Heart left ventricle (tissue), 16 donors: ENCODE data around the gene CLIC6. TPM values are rescaled to one million over a fixed set of nuclear protein-coding genes. Genes with fewer than 3 reads are reported as not detected.

ENCODE experiments used
- ATAC-seq, 4 donors: fragments of 200-7000 bp; cut with Tn5 transposase; one replicate each; pipeline ENCODE4 v1.9.1; 2020 to 2022; ENCODE audit warnings: moderate library complexity in 4 of 4, mild to moderate bottlenecking in 3 of 4, moderate number of reproducible peaks in 1 of 4
- DNase-seq, 5 donors: peaks; one replicate each; pipeline ENCODE4 v3.0.0-alpha.2; 2020
- H3K27ac ChIP-seq, 12 donors: fragments of 200-600 bp; sonication (generic) in 4 of 12; one replicate each; pipeline versions ENCODE4 v1.5.0 to v1.8.0; 2016 to 2022; ENCODE audit warnings: mild to moderate bottlenecking in 2 of 12
- H3K27me3 ChIP-seq, 9 donors: fragments of 200-600 bp; sonication (generic) in 2 of 9; one replicate each; pipeline versions ENCODE4 v1.5.1 to v1.8.0; 2016 to 2022; ENCODE audit warnings: mild to moderate bottlenecking in 3 of 9
- H3K36me3 ChIP-seq, 9 donors: fragments of 200-600 bp; sonication (generic) in 2 of 9; one replicate each; pipeline versions ENCODE4 v1.5.0 to v1.8.0; 2018 to 2022; ENCODE audit warnings: mild to moderate bottlenecking in 2 of 9
- H3K4me1 ChIP-seq, 12 donors: fragments of 200-600 bp; sonication (generic) in 4 of 12; one replicate each; pipeline versions ENCODE4 v1.5.0 to v1.8.0; 2016 to 2022; ENCODE audit warnings: mild to moderate bottlenecking in 3 of 12
- H3K4me3 ChIP-seq, 12 donors: fragments of 200-600 bp; sonication (generic) in 4 of 12; one replicate each; pipeline versions ENCODE4 v1.5.0 to v1.8.0; 2017 to 2022; ENCODE audit warnings: mild to moderate bottlenecking in 9 of 12, moderate library complexity in 4 of 12
- H3K9me3 ChIP-seq, 12 donors: fragments of 200-600 bp; sonication (generic) in 4 of 12; one replicate each; pipeline versions ENCODE4 v1.5.0 to v1.8.0; 2016 to 2022; ENCODE audit warnings: mild to moderate bottlenecking in 1 of 12
- POLR2A ChIP-seq, 2 donors: fragments of 450-650 bp; IDR thresholded peaks; one replicate each; pipeline ENCODE4 v1.6.1; 2017; ENCODE audit warnings: antibody characterized with exemption in 2 of 2, mild to moderate bottlenecking in 2 of 2, moderate library complexity in 2 of 2
- WGBS, 4 donors: extraction: QIAGEN DNeasy Blood & Tissue Kit in 2 of 4; methylation state at CpG; one replicate each; pipeline versions ENCODE4 v1.1.5 to v1.1.7; 2013 to 2018; 5-methylcytosine and 5-hydroxymethylcytosine counted together
- intact Hi-C, 10 donors: fragments of 100-400 bp; cut with DNase I; formaldehyde crosslinking; loops; one replicate each; pipeline versions ENCODE4 v1.11.1 to v1.14.2; 2022
- polyA plus RNA-seq, 2 donors: library from polyadenylated mRNA; stranded (reverse); fragments of 200-250 nt; gene quantifications; one replicate each; pipeline ENCODE4 v1.2.3, GENCODE V29; 2013
- total RNA-seq, 9 donors: library from RNA; depleted of rRNA in 2 of 9; stranded (reverse); fragments of >200 nt in 2 of 9; fragmentation: NEBNext Ultra II Directional in 3 of 9; extraction: Animal tissue kit (Norgen Biotek cat#: 25700) in 3 of 9; gene quantifications; one replicate each; pipeline versions ENCODE4 v1.1.0 to v1.2.4, GENCODE V29; 2016 to 2023
- TF ChIP-seq, protein P1 (sequence below), 12 donors: fragments of 200-600 bp; sonication (generic) in 4 of 12; IDR thresholded peaks; one replicate each; pipeline versions ENCODE4 v1.5.0 to v1.8.0; 2018 to 2022; ENCODE audit warnings: antibody characterized with exemption in 12 of 12, mild to moderate bottlenecking in 5 of 12
- donor health status: ischemic (EF 13 %, LVEDD 7.1; RV severe dilation, severe dysfunction).
- donor health status: healthy with polysubstance abuse.
- donor health status: DM: no; HTN: yes; CAD: no.
- donor health status: DM: no; HTN: no; CAD: no.
- donor health status: ischemic (EF 25% LVEDD 6.9; RV normal size, moderate dysfunction).
- donor health status: ischemic (EF 25% LVEDD 5.7; RV mildly dilated, moderate dysfunction).
- donor health status: healthy.
- donor health status: DM: yes; HTN: yes; CAD: no.
- donor health status: ischemic (EF 35%, LVEDD 5.7; RV mildly dilated, moderate dysfunction).
- donor health status: nonischemic (EF 11% LVEDD 7.7; RV severe dilation, severe dysfunction).
- donor health status: DM: yes; HTN: yes; CAD: no.
- donor health status: PGD.
- donor health status: ischemic (EF 29% LVEDD 5.4; RV normal size, mild dysfunction).
- donor health status: nonischemic (EF 23%, LVEDD 6.1; RV moderate dilation, normal function).

The CLIC6 gene
- total and polyA plus RNA-seq, 11 donors, result 2.6 to 15.7 (median 7.5) TPM

DNA sequence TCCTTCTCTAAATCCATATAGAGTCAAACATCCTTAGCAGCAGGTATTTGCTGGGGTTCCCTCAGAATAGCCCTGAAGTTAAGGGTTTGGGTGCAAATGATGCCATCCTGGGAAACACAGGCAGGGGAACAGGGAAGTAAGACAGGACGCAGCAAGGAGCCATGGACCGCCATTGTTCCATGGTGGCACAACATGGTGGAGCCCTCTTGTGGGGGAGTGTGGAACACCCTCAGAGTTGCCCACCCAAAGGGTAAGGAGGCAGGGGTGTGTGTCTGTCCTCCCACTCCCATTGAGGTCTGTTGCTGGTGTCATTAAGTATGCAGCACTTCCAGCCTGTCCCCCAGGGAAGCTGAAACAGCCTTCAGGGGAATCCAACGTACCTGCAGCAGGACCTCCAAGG lies 33.5 kb upstream of the CLIC6 start:
- intact Hi-C loops, result no loop called here
- Histone ChIP-seq H3K4me1 (peaks cover 0 to 7% (median 0%) of the 10 kb centered on the region in 12 donors), H3K27me3 (peaks cover 0 to 10% (median 0%) of the 10 kb centered on the region in 9 donors), H3K27ac (no peak overlapping the region), H3K4me3 (no peak overlapping the region), H3K9me3 (no peaks in the 10 kb centered on the region), H3K36me3 (no peaks in the 10 kb centered on the region)
- ATAC-seq (no peak), DNase-seq (no peak)
- TF ChIP-seq, protein P1, sequence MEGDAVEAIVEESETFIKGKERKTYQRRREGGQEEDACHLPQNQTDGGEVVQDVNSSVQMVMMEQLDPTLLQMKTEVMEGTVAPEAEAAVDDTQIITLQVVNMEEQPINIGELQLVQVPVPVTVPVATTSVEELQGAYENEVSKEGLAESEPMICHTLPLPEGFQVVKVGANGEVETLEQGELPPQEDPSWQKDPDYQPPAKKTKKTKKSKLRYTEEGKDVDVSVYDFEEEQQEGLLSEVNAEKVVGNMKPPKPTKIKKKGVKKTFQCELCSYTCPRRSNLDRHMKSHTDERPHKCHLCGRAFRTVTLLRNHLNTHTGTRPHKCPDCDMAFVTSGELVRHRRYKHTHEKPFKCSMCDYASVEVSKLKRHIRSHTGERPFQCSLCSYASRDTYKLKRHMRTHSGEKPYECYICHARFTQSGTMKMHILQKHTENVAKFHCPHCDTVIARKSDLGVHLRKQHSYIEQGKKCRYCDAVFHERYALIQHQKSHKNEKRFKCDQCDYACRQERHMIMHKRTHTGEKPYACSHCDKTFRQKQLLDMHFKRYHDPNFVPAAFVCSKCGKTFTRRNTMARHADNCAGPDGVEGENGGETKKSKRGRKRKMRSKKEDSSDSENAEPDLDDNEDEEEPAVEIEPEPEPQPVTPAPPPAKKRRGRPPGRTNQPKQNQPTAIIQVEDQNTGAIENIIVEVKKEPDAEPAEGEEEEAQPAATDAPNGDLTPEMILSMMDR (IDR thresholded peaks at IDR 0.05), result peak in 7 of 12 donors; percentile 5 to 36 (median 30)
- no peak for TF ChIP-seq POLR2A (IDR thresholded peaks at IDR 0.05)
- 66 to 78% (median 72%) methylated on average over 3 of the region's 3 CpGs for WGBS, 4 donors

DNA sequence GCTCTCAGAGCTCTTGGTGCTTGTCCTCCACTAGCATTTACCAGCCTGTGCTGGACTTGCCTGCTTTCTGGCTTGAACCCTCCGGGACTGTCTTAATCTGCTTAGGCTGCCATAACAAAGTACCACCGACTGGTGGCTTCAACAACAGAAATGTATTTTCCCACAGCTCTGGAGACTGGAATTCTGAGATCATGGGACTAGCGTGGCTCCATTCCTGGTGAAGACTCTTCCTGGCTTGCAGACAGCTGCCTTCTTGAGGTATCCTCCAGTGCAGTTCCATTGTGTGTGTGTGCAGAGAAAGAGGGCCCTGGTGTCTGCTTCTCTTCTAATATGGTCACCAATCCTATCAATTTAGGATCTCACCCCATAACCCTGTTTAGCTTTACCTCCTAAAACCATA lies 31.8 kb upstream of the CLIC6 start:
- Histone ChIP-seq H3K36me3 (no peaks in the 10 kb centered on the region), H3K9me3 (no peaks in the 10 kb centered on the region), H3K27me3 (peaks cover 0 to 10% (median 0%) of the 10 kb centered on the region in 9 donors), H3K4me3 (no peak overlapping the region), H3K4me1 (peaks cover 0 to 16% (median 0%) of the 10 kb centered on the region in 12 donors), H3K27ac (no peak overlapping the region)
- TF ChIP-seq POLR2A (IDR thresholded peaks at IDR 0.05), result no peak
- TF ChIP-seq, protein P1 (IDR thresholded peaks at IDR 0.05), result no peak
- ATAC-seq (no peak), DNase-seq (no peak)
- WGBS, 4 donors, result 71 to 94% (median 75%) methylated on average over 3 of the region's 3 CpGs
- intact Hi-C loops, result no loop called here

DNA sequence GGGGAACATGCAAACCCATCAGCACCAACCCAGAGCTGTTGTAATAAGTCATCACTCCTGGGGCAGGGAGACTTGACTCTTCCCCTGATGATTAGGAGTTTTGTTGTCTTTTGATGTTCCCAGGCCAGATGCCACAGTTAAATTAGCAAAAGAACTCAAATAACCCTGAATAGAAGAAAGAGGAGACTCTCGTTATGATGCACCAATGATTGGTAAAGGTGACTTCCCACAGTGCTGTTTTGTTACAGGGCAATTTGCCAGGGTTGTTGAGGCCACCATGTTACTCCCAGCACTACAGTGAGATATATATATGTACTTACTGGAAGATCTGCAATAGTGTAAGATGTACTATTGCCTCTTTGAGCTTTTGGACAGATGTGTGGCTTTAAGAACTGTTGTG lies 29.5 kb upstream of the CLIC6 start:
- 82 to 91% (median 87%) methylated on average over 1 of the region's 1 CpG for WGBS, 4 donors
- no peak overlapping the region for H3K27ac ChIP-seq
- no peak for DNase-seq
- no peak overlapping the region for H3K4me3 ChIP-seq
- ATAC-seq, result no peak
- no peak for TF ChIP-seq POLR2A (IDR thresholded peaks at IDR 0.05)
- TF ChIP-seq, protein P1 (IDR thresholded peaks at IDR 0.05), result no peak
- peaks cover 0 to 16% (median 0%) of the 10 kb centered on the region in 12 donors for H3K4me1 ChIP-seq
- H3K27me3 ChIP-seq, result peaks cover 0 to 8% (median 0%) of the 10 kb centered on the region in 9 donors
- no peaks in the 10 kb centered on the region for H3K36me3 ChIP-seq
- intact Hi-C loops, result no loop called here
- H3K9me3 ChIP-seq, result no peaks in the 10 kb centered on the region

DNA sequence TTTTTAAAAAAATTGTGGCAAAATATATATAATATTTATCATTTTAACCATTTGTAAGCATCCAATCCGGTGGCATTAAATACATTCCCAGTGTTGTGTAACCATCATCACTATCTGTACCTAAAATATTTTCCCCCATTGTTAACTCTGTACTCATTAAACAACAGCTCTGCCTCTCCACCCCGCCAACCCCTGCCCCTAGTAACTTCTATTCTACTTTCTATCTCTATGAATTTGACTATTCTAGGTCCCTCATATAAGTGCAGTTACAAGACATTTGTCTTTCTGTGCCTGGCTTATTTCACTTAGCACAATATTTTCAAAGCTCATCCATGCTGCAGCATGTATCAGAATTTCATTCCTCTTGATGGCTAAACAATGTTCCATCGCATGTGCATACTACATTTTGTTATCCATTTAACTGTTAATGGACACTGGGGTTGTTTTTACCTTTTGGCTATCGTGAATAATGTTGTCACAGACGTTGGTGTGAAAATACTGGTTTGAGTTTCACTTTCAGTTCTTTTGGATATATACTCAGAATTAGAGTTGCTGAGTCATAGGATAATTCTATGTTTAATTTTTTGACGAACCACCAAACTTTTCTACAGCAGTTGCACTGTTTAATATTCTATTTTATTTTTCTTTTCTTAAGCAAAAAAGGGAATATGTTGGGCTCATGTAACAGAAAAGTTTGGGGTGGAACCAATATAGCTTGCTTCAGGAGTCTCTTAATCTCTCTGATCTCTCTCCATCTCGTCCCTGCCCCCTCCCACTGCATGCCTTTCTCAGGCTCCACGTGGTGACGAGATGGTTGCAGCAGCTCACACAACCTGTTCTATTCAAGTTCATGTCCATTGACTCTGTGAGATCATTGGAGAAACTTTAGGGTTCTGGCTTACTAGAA lies 28.7 kb upstream of the CLIC6 start:
- H3K27ac ChIP-seq, result no peak overlapping the region
- intact Hi-C loops, result no loop called here
- H3K36me3 ChIP-seq, result no peaks in the 10 kb centered on the region
- 54 to 60% (median 57%) methylated on average over 9 of the region's 9 CpGs for WGBS, 4 donors
- no peaks in the 10 kb centered on the region for H3K9me3 ChIP-seq
- DNase-seq, result no peak
- H3K27me3 ChIP-seq, result peaks cover 0 to 6% (median 0%) of the 10 kb centered on the region in 9 donors
- H3K4me1 ChIP-seq, result peaks cover 0 to 16% (median 0%) of the 10 kb centered on the region in 12 donors
- H3K4me3 ChIP-seq, result peak overlapping the region in 1 of 12 donors; percentile 1
- TF ChIP-seq POLR2A (IDR thresholded peaks at IDR 0.05), result no peak
- ATAC-seq, result no peak
